HG02763 (cell line): ENCODE measurements around the gene RARRES2.
"Not testable (repeated sequence)": the region's sequence is repeated elsewhere in the genome, so short reads cannot be mapped to it uniquely, and the experiment has no call there.

Experiments used
- ATAC-seq: cut with Tn5 transposase; IDR thresholded peaks from one replicate; pipeline ENCODE4 v1.9.1; 2021; ENCODE audit warnings: mild to moderate bottlenecking, moderate library complexity; ENCODE audit not compliant: unreplicated experiment

RARRES2 gene

DNA sequence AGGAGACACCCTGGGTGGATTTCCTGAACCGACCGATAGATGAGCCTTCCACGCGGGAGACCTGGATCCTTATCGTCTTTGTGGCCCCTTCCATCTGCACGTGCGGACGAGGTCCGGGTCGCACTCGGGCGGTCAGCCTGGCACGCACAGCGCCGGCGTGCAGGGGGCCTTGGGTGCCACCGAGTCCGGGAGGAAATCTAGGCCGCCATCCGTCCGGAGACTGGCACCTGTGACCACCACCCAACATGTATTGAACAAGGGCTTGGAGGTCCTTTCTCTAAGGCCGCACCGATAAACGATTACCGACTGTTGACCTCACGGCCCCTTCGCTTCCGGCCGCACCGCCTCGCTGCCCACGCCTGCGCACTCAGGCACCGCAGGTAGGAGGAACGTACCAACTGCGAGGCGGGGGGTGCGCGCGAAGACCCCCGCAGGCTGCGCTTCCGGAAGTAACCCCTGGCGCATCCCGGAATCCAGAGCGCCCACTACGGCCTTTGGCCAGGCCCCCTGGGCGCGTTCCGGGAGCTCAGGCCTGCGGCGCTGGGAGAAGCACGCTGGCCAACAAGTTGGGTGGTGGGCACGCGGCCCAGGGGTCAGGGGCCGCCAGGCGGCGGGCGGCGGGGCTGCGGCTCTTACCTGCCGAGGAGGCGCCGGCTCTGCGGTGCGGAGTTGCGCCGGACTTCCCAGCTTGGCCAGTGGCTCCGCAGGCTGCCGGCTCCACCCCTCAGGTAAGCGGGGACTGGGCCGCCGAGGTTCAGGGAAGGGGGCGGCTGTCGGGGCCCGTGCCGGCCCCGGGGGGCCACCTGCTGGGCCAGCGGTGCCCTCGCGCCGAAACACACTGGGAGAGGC, 18.4 kb downstream of the RARRES2 start, which contains the start of the genes ACTR3C and LRRC61:
TSS of gene ACTR3C (minus strand) at position 713 of the 849 bp plus-strand sequence. CDS start 28,249 bp downstream, outside the sequence.
TSS of gene LRRC61 (plus strand) at position 523 of the 849 bp plus-strand sequence. CDS start 13,507 bp downstream, outside the sequence.
- peak; percentile 64 for ATAC-seq

DNA sequence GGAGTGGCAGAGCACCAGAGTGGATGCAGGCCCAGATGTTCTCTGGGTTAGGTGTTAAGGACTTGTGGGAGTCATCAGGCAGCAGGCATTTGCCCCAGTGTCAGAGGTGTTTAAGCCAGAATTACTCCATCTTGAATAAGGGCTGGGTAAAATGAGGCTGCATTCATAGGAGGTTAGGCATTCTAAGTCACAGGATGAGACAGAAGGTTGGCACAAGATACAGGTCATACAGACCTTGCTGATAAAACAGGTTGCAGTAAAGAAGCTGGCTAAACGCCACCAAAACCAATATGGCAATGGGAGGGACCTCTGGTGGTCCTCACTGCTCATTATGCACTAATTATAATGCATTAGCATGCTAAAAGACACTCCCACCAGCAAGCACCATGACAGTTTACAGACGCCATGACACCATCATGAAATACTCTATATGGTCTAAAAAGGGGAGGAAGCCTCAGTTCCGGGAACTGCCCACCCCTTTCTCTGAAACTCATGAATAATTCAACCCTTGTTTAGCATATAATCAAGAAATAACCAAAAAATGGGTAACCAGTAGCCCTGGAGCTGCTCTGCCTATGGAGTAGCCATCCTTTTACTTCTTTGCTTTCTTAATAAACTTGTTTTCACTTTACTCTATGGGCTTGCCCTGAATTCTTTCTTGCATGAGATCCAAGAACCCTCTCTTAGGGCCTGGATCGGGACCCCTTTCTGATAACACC, 19.2 kb downstream of the RARRES2 start:
- no peak for ATAC-seq

- ATAC-seq = no peak
These were observed 19.7 kb downstream of the RARRES2 start for GRCh38 chr7:150321788-150322113.

GRCh38 chr7:150317748-150318444, 23.5 kb downstream of the RARRES2 start:
- no peak for ATAC-seq

- ATAC-seq = not testable (repeated sequence)
These were observed 24.4 kb downstream of the RARRES2 start for GRCh38 chr7:150316987-150317386.

- ATAC-seq = no peak
These were observed 26.7 kb downstream of the RARRES2 start for GRCh38 chr7:150314639-150315239.

DNA sequence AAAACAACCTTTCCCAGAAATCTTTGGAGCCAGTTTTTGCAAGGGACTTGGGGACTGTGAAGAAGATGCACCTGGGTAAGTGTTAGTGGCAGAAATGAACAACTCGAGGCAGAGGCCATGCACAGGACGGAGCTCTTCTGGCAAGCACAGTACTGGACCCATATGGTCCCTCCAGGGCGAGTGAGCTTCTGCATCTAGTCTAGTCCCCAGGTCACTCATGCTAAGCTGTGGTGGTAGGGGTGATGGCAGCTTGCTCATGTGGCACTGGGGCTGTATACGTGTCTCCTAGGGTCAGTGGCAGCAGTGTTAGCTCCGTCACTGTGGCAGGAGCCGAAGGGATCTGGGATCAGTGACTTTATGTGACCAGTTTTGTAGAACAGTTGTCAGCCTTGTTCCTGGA, 27.6 kb downstream of the RARRES2 start:
- ATAC-seq = no peak

- no peak for ATAC-seq
These were observed 28.0 kb downstream of the RARRES2 start for GRCh38 chr7:150313367-150313809.

- ATAC-seq = not testable (repeated sequence)
These were observed 28.6 kb downstream of the RARRES2 start for GRCh38 chr7:150312649-150313366.

DNA sequence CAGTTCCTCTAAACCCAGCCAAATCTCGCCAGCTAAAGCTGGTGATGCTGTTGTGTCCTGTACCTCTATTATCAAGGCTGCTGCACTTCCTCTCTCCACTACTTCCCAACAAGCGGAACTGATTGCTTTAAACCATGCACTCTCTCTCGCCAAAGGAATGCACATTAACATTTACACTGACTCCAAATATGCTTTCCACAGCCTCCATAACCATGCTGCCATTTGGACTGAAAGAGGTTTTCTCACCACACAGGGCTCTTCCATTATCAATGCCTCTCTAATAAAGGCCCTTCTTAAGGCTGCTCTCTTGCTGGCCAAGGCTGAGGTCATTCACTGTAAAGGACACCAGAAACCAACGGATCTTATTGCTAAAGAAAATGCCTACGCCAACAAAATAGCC, 29.7 kb downstream of the RARRES2 start:
- no peak for ATAC-seq

DNA sequence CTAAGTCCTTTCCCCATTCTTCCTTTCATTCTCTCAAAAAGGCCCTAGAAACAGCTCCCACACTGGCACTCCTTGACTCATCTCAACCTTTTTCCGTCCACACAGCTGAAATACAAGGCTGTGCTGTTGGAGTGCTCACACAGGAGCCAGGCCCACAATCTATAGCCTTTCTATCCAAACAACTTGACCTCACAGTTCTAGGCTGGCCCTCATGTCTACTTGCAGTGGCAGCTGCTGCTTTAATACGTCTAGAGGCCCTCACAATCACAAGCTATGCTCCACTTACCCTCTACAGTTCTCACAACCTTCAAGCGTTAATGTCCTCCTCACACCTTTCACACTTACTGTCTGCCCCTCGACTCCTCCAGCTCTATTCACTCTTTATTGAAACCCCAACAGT, 30.3 kb downstream of the RARRES2 start:
- no peak for ATAC-seq

- no peak for ATAC-seq
These were observed 32.9 kb downstream of the RARRES2 start for GRCh38 chr7:150308575-150308974.

GRCh38 chr7:150307904-150308303, 33.5 kb downstream of the RARRES2 start:
- no peak for ATAC-seq

GRCh38 chr7:150307129-150307528, 34.3 kb downstream of the RARRES2 start:
- ATAC-seq = no peak

- not testable (repeated sequence) for ATAC-seq
These were observed 35.1 kb downstream of the RARRES2 start for GRCh38 chr7:150306377-150306776.

- not testable (repeated sequence) for ATAC-seq
These were observed 35.5 kb downstream of the RARRES2 start for GRCh38 chr7:150305903-150306284.

DNA sequence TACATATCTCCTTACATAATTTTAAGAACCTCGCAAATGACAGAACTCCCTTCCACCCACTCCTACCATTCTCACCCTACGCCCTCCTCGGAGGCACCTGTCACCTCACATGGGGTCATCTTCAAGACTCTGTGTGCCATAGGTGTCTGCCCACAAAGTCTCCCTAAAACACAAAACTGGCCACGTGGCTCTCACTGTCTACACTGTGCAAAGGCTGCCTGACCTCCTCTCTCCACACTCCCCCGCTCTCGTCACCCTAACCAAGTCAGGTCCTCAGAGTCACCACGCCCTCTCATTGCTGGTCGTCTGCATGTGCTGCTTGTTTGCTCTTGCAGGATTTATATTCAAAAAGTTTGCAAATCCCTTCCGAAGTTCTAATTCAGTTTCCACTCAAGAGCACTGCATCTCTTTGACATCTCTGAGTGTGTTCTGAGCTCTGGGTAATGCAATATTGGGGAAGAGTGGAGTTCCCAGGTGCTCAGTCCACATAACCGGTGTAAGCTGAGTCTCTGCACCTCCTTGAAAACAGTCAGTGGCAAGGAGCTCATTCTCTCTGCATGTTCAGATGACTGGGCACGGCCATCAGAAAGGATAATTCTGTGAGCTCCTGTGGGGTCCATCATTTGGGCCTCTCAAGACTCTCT, 36.0 kb downstream of the RARRES2 start:
- not testable (repeated sequence) for ATAC-seq

GRCh38 chr7:150304499-150305258, 36.8 kb downstream of the RARRES2 start:
- not testable (repeated sequence) for ATAC-seq

DNA sequence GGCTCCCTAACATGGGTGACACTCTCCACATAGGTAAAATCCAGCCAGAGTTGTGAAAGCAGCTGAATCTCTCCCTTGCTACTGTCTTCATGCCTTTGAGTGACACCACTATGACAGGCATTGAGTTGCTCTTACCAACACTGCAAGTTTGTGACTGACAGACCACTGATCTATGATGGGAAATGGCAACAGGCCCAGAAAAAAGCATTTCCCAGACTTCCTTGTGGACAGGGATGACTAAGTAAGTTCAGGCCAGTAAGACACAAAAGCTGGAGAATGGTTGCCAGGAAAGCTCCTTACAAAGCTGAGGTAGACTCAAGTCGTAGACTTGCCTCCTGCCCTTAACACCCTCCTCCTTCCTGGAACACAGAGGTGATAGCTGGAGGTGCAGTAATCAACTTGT, 38.5 kb downstream of the RARRES2 start:
- ATAC-seq = not testable (repeated sequence)
